Body of pancreas (tissue), 4 donors: ENCODE measurements around the gene KRT28.

Experiments
- CTCF ChIP-seq, 7 experiments: fragments of 450-650 bp in 4 of 7; fragments of 200-600 bp in 3 of 7; sonication (generic) in 3 of 7; IDR thresholded peaks; one replicate each; pipeline ENCODE4 v1.5.1; 2016 to 2019; ENCODE audit warnings: antibody characterized with exemption in 7 of 7
- POLR2A ChIP-seq, 3 donors: fragments of 450-650 bp; IDR thresholded peaks; one replicate each; pipeline ENCODE4 v1.6.1; 2016; ENCODE audit warnings: antibody characterized with exemption in 3 of 3, mild to moderate bottlenecking in 2 of 3

DNA sequence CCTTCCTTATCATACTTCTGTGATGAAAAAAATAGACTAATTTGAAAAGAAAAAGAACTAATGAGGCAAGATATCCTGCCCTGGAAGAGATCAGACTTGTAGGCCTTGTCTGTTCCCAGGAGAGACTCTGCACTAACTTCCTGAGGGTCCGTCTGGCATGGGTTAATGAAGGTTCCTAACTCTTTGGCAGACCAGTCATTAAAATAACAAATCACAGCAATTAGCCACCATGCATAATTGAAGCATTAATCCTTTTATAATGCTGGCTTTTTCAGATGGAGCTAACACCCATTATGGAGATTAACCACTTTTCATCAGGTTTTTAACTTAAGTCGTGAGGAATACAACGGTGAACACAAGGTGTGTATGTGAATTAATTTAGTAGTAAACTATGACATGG lies 33.1 kb upstream of the KRT28 start:
- no peak for TF ChIP-seq POLR2A (IDR thresholded peaks at IDR 0.05)
- no peak for TF ChIP-seq CTCF (IDR thresholded peaks at IDR 0.05)
